GM04503 (cell line): ENCODE results near the gene IPO13.

Source experiments
- DNase-seq: peaks from one replicate; pipeline ENCODE4 v3.0.0-alpha.2; 2012; ENCODE audit warnings: low read depth

The IPO13 gene

GRCh38 chr1:43931711-43932660 is 14.8 kb upstream of the IPO13 start:
- no peak for DNase-seq

GRCh38 chr1:43932786-43933385 is 13.9 kb upstream of the IPO13 start:
- DNase-seq, result no peak

GRCh38 chr1:43933386-43934100 is 13.2 kb upstream of the IPO13 start, which contains the start of gene ARTN:
ARTN (plus strand) TSS chr1:43933801; CDS start chr1:43935657, 1,856 bp downstream.
- DNase-seq, result no peak

- DNase-seq, result no peak
Observed at GRCh38 chr1:43934101-43934985, 12.4 kb upstream of the IPO13 start.

GRCh38 chr1:43934986-43935324 is 11.8 kb upstream of the IPO13 start:
- DNase-seq, result no peak

GRCh38 chr1:43935711-43936427 is 10.9 kb upstream of the IPO13 start:
- DNase-seq, result no peak

- no peak for DNase-seq
Observed at GRCh38 chr1:43936431-43937151, 10.2 kb upstream of the IPO13 start.

- no peak for DNase-seq
Observed at GRCh38 chr1:43937179-43937865, 9.4 kb upstream of the IPO13 start.

- no peak for DNase-seq
Observed at GRCh38 chr1:43938383-43938782, 8.4 kb upstream of the IPO13 start.

- no peak for DNase-seq
Observed at GRCh38 chr1:43938892-43939587, 7.7 kb upstream of the IPO13 start.

- DNase-seq, result no peak
Observed at GRCh38 chr1:43942411-43942810, 4.3 kb upstream of the IPO13 start.

GRCh38 chr1:43944860-43945259 is 1.9 kb upstream of the IPO13 start:
- DNase-seq, result no peak

GRCh38 chr1:43945674-43946235 is 995 bp upstream of the IPO13 start:
- DNase-seq, result no peak

GRCh38 chr1:43947061-43947873 is 517 bp downstream of the IPO13 start:
- DNase-seq, result no peak

GRCh38 chr1:43947874-43948437 is 1.2 kb downstream of the IPO13 start:
- no peak for DNase-seq

GRCh38 chr1:43949678-43950077 is 2.9 kb downstream of the IPO13 start:
- DNase-seq, result no peak
